ENCODE measurements around the gene LRIG1.
A peak's percentile ranks its signal among the peaks of the same experiment; 100 is the strongest.

The LRIG1 gene

DNA sequence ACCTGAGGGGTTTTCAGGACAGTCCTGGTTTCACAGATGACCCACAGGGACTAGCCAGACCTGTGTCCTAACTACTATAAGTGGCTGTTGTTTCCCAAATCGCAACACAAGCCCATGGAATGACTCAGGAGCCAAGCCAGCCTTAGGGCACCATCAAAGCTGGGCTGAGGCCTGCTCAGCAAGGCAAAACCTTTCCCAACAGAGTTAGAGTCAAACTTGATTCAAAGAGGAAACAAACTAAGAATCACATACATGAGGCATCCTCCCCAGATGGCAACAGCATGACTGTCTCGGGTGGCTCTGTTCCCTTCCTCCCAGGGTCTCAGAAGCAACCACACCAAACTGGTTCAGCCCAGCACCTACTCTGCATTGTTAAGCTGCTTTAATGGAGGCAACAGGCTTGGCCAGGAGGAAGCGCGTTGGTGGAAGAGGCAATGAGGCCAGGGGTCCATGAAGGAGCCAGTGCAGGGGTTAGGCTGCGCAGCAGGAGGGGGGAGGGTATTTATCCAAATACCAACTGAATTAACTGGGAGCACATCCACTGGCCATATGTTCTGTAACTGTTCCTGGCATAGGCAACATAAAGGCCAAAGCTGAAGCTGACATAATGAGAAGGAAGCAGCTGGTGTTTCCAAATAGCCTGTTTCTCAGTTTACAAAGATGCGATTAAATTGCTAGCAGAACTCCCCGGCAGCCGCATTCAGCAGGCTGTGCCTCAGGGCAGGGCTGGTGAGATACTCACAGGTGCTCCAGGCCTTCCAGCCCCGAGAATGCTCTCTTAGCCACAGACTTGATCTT lies 102.4 kb downstream of the LRIG1 start:
- DNase-seq = no peak

DNA sequence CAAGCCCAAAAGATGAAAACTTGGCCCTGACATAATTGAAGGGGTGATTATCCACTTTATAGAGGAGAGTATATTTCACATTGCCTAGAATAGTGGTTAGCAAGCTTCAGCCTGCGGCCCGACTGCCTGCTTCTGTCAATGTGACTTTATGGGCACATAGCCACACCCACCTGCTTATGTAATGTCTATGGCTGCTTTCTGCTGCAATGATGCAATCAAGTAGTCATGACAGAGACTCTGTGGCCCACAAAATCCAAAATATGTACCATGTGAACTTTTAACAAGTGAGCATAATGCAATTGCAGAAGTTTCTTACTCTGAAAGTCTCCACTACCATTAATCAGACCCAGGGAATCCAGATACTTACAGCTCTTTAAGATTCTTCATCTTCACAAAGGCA lies 103.1 kb downstream of the LRIG1 start:
- peak; percentile 89 for DNase-seq

DNA sequence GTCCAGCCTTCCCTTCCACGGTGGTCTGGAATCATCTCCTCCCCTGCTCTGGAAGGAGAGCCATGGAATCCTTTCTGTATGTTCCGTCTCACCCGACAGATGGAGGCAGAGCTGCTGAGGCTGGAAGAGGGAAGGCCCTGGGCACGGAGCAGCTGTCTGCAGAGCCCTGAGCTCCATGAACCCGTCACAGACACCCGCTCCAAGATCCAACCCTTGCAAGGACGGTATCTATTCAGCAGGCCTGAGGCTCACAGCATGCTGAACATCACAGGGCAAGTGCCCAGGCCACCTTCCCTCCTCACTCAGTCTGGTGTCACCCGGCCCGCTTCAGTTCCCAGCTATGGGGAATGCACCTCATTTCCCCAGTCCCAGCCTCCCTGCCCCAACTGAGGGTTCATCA lies 103.9 kb downstream of the LRIG1 start:
- DNase-seq = no peak

DNA sequence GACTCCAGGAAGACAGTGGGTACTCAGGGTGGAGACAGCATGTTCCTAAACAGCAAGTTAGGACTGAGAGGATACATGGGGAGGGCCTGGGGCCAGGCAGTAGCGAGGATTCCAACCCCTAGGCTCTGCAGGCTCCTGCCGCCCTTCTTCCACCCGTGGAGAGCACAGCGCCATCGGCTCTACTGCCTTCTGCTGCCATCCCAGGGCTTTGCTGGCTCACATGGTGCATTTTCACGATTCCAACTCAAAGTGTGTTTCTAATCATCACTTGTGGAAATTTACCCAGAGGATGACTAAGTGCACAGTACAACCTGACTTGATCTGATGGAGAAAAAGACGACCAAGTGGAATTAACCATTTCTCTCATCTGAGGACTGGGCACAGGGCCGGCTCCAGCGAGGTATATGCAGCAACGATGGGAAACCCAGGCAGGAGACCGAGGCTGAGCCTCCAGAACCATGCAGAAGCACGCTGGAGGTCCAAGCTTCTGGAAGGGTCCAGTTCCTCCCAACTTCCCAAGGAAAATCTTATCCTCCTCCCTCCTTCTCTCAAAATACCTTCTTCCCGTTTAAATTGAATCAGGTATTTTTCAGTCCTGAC lies 104.6 kb downstream of the LRIG1 start:
- DNase-seq = no peak

DNA sequence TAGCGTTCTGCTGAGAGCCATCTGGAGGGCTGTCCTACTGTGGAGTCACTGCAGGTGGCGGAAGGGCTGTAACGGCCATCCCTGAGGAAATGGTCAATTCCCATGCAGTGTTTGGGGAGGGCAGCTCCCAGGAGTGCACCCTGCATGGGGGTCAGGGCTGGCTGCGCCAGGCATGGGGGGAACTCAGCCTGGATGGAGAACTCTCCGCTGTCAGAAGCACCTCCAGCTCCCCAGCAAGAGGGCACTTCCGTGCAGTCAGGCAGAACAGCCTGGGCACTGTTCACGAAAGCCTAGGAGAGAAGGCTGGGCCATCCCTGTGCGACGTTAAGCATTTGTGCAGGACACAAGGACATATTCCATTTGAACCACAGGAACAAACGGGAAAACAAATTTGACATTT lies 105.2 kb downstream of the LRIG1 start:
- DNase-seq = no peak

DNA sequence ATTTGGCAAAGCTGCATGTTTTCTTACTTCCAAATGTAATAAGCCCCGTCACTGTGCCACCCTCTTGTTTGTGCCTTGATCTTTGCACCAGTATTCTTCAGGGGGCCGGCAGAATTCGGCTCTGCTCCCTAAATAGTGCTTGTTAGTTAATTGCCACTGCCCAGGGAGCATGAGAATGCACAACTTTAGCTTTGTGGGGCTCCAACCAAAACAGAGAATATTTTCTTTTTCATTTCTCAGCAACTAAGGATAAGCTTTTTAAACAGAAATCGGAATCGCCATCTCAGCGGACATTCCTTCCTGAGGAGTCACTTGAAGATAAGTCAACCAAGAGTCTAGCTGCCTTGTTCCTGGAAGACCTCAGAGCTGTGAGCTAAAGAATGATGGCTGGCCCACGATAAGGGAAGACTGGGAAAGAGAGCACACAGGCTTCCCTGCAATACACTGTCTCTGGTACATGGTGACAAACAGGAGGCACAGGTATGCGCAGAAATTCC lies 106.0 kb downstream of the LRIG1 start:
- DNase-seq = no peak

DNA sequence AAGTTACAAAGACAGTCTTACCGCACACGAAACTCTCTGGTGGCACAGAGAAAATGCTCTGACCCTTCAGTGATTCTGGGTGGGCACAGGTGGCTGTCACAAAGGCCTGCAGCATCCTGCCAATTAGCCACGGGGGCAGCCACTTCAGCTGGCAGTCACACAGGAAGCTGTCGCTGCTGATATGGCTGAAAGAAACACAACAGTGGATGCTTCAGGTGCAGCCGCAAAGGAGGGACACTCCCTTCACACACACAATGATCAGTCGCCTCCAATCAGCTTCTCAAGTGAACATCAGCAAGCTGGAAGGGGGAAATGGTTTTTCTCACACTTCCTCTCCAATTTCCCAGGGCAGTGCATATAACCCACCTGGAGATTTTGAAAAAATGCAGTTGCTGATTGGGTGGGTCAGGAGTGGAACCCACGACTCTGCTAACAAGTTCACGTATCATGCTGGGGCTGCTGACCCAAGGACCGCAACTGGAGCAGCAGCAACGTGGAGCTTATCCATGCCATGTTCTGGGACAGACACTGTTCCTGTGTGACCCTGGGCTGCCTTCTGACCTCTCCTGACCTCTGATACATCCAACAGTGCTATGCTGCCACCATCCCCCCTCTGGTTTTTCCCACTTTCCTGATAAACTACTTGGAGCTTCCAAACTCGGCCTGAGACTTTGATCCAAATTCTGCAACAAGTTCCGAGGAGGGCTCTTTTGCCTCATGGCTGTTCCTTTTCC lies 106.6 kb downstream of the LRIG1 start:
- DNase-seq = no peak

DNA sequence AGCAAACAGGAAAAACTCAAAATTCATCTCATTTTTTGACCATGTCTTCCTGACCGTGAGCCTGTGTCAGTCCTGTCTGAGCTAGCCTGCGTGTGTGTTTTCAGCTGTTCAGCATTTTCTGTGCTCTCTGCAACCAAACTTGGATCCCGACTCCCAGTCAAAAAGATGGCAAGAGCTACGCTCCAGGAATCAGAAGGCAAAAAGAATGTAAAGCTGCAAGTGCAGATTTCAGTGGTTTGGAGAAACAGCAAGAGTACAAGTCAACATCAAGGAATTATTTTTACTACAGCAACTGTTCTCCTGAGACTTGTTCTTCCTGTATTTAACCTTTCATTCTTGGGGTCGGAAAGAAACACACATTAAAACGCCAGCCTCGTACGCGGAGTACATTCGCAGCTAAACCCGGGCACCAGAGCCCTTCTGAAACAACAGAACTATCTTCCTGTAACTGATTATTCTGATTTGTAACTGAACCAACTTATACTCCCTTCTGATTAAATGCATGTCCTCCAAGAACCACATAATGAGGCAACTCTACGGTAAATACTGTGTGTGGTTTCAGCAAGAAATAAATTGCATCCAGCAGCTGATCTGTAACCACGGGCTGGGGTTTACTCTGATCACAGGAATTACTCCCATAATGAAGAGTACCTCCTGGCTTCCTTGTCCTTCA lies 107.4 kb downstream of the LRIG1 start:
- DNase-seq = peak; percentile 58

DNA sequence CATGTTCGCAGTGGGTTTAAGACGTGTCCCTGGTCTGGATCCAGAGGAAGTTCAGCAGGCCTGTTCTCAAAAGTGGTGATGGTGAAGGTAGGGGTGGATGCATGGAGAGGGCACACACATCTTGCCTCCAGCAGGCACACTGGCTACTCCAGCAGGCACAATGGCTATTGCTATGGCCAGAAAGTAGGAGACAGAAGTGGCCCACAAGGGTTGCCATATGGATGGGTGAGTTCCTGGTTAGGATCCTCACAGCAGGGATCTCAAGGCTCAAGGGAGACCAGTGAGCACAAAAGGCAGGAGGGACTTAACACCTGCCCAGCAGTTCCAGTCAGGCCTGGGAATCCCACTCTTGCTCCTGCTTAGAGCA lies 107.9 kb downstream of the LRIG1 start:
- no peak for DNase-seq

DNA sequence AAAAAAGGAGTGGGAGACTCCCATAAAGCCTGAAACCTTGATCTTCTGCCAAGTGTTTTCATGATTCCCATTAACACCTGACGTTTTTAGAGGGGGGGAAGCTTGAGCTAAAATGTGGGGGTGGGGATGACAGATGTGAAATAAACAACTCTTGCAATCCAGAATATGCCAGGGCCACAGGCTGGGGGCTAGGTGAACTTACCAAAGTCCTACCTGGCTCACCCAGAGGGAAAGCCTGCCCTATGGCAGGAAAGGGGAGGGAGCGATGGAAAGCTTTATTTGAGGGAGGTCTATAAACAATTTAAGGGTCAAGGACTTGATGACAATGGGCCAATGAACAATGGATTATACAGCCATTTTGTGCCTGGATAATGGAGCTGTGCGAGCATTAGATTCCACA lies 108.3 kb downstream of the LRIG1 start:
- no peak for DNase-seq

DNA sequence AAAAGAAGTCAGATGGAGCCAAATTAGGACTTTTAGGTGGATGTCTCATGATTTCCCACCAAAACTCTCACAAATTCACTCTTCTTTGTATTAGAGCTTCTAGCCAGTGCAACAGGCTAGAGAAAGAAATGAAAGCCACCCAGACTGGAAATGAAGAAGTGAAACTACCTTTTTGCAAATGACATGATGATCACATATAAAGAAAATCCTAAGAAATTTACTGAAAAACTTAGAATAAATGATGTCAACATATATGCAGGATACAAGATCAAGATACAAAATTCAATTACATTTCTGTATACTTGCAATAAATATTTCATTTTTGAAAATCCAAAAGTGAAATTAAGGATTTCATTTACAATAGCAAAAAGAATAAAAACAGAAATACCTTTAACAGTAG lies 110.8 kb downstream of the LRIG1 start:
- DNase-seq = peak; percentile 67

DNA sequence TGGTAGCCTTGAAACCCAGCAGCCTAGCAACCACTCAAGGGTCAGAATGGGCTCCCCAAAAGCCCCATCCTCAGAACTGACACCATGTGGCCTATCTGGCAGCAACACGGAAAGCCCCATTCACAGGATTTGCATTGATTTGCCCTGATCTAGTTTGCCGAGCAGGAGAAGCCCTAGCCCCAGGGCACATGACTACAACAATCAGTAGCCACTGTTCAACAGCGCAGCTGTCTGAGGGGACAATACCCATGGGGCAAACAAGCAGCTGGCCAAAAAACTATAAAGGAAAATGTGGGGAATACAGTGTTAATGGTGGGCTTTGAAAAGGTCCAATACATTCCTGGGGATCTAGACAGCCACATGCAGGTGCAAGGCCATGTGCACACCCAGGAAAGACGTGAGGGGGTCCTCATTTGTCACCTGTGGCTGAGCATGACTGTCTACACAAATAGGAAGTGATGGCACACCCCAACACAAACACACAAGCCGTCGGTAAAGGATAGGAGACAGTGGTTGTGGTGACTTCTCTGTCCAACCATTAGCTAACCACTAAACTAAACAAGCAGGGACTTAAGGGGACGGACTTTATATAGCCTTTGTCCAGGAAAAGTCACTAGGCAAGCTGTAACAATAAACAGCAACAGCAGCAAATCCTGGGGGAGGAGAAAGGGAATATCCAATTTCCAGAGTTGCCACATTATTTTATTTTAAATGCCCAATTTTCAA lies 113.7 kb downstream of the LRIG1 start:
- peak; percentile 6 for DNase-seq

DNA sequence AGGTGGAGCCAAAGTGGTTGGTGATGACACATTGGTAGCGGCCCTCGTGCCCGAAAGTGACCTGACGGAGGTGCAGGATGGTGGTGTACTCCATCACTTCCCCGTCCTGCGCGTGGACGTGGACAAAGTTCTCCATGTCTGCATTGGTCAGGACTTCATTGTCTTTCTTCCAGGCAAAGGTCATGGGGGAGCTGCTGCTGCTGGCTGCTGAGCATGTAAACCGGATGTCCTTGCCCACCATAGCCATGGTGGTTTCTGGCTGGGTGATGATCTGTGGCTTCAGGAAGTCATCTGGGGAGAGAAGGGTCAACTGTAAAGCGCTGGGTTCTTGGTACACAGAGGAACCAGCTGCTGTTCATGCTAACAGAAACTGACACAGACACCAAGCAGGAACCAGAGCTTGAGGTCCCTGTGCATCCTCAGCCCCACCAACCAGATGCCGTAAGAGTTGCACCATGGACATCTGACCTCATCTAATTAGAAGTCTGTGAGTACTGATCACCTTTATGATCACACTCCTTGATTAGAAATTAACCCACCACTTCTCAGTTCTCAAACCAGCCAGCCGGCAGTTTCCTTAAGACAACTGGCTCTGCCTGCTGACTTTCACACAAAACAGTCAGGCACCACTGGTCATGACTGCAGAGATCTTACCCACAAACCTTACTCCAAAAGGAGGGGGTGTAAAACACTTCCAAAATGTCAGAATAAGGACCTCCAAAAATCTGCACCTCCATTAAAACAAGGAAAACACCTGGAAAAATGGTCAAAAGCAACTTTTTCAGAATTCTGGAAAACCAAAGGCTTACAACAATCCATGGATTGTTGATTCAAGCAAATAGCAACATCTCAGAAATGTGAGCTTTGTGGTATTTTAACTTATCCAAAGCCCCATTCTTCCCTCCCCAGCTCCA lies 114.6 kb downstream of the LRIG1 start:
- DNase-seq = peak; percentile 95

DNA sequence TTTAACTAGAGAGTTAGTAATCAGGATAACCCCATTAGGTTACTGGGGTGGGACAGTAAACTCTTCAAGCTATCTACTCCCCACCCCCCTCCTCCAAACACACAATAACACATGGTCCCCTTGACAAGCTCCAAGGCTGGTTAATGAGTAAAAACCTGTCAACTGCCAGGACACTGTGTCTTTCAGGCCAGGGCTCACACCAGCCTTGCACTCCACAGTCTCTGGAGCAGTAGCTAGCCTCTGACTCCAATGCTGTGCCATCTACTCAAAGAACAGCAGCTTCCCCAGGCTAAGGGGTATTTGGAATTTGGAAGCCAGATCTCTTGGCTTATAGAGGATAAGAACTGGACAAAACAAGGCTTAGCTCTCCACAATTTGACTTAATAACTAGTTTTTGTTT lies 115.8 kb downstream of the LRIG1 start:
- DNase-seq = no peak

DNA sequence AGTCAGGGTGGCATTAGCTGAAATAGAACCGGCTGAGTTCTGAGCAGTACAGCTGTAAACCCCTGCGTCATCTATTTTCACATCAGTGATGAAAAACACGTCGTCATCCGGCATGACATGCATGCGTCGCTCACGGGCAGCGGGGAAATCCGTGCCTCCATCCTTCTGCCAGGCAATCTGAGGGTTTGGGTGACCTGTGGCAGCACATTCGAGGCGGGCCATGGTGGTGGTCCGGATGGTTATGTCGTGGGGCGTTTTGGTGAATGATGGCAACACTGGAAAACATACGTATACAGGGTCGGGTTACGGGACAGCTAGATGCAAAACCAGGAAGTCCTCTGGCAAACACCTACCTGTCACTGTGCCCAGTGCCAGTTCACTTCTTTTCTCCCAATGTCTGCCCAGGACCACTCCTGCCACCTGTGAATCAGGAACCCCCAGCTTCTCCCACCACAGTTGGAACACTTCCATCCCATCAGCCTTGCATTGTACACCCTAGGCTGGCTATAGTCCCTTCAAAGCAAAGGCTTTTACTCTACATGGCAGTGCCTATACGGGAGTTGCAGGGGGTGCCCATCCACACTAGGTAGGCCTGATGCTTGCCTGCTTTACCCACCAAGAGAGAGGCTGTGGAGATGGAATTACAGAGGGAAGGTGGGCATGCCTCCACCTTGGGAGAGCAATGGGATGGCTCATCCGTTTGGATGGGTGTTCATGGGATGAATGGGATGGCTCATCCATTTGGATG lies 116.7 kb downstream of the LRIG1 start:
- DNase-seq = no peak

DNA sequence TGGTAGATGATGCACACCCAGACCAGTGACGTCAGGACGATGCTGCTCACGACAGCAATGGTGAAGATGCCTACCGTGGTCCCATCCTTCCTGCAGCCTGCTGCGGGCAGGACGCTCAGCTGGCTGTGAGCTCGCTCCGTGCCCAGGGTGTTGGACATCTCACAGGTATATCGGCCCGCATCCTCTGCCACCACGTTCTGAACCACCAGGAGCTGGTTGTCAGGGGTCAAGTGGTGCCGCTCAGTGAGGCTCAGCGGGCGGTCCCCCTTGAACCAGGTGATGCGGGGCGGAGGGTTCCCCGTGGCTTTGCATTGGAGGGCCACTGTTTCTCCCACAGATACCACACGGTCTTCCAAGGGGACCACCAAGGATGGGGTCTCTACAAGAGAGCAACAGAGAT lies 117.8 kb downstream of the LRIG1 start:
- no peak for DNase-seq

DNA sequence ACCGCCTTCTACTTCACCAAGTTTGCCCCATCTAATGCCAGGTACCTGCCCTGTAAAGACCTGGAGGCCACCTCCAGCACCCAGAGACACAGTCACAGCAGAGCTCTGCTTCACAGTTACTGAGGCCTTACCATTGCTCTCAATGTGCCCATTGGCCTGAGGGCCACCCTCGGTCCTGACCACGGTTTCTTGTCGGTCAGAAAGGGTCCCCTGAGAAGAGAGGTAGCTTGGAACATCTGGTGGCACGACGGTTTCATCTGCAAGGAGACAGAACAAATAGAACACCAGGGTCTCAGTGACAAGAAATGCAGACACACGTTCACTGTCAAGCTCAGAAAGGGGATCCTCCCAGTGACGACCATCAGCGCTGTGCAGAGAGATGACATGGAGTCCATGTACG lies 118.7 kb downstream of the LRIG1 start:
- no peak for DNase-seq

DNA sequence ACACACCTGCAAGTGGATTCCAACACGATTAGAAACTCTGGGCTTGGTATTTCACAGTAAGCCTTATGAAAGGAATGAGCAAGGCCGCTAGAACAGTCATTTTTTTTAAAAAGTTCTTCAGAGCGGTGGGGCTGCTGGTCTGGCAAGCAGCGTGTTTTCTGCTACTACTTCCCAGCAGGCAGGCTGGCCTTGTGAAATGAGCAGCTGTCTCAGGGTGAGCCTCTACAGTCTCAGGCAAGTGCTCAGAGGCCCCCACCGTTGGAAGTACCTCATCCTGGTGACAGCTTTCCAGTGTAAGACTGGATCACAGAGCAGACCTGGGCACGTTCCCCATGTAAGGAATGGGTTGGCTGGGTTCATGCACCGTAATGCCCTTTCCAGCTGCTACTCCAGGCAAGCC lies 119.2 kb downstream of the LRIG1 start:
- no peak for DNase-seq

DNA sequence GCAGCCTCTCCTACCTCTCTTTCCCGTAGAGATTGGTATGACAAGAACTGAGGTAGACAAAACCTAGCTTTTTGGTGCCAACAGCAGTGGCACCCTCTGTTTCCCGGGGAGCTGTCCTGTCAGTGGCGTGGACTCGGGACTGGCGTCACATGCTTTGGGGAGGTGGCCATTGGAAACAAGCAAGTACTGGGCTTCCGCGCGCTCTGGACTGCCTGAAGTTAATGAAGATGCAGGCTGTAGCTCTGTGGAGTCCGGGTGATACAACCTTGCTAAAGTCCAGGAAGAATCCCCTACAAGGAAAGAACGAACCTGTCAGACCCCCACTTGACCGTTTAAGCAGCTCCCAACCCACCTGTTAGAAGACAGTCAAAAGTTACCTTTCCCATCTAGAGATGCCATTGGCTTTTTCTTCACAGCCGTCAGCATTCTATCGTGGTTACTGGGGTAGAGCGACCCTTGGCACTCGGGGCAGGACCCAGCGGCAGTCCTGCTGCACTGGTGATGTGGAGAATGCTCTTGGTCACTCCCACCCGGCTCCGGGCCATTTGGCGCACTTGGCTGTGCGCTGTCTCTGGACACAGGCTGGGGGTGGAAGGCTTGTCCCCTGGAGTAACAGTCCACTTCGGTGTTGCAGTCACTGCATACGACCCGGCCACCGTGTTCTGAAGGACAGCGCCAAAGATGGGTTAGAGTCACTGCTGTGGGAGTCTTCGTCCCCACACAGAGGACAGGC lies 120.5 kb downstream of the LRIG1 start:
- DNase-seq = no peak

DNA sequence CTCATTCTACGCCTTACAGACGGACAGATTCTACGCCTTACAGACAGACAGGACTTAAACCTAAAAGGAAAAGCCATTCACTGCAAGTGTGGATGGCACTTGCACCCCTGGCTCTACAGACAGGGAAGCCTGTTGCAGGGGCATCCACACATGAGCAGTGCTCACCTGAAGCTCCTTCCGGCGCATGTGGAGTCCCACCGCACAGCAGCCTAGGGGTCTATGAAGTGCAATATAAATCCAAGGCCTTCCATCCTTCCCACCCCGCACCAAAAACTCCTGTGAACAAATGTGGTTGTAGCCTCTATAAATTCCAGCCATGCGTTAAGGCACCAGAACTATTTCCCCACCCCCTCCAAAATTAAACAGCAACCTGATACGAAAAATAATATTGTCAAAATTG lies 121.3 kb downstream of the LRIG1 start:
- DNase-seq = no peak

Measured in MV-4-11 (cell line).